ENCODE data around the gene STRA8. TPM values are rescaled to one million over a fixed set of nuclear protein-coding genes. Genes with fewer than 3 reads are reported as not detected.
A peak's percentile ranks its signal among the peaks of the same experiment; 100 is the strongest.

The STRA8 gene
- total and polyA plus RNA-seq, 7 experiments from 2014 or later = not detected

- Mint-ChIP-seq H3K4me1 (peaks cover 0 to 7% (median 0%) of the 10 kb centered on the region in 7 donors), H3K9me3 (no peaks in the 10 kb centered on the region), H3K27ac (peak overlapping the region in 1 of 9 donors; percentile 15), H3K4me3 (no peak overlapping the region), H3K27me3 (no peaks in the 10 kb centered on the region), H3K36me3 (peaks cover 11 to 85% (median 45%) of the 10 kb centered on the region in 5 donors)
- Histone ChIP-seq H3K27me3 (ENCODE audit: control insufficient read depth in 2 of 2, insufficient read depth in 2 of 2, low read length in 2 of 2) (no peaks in the 10 kb centered on the region), H3K4me3 (ENCODE audit: low read length) (no peak overlapping the region), H3K9me3 (ENCODE audit: control insufficient read depth in 2 of 3, low read length in 3 of 3) (no peaks in the 10 kb centered on the region), H3K4me1 (ENCODE audit: control insufficient read depth in 2 of 2, insufficient read depth in 2 of 2, low read length in 2 of 2) (no peaks in the 10 kb centered on the region), H3K36me3 (ENCODE audit: control insufficient read depth in 2 of 3, insufficient read depth in 3 of 3, low read length in 3 of 3) (peaks cover 0 to 98% (median 20%) of the 10 kb centered on the region in 3 experiments), H3K27ac (ENCODE audit: low read depth, low read length) (no peak overlapping the region)
- CTCF ChIA-PET = no interaction called here
- ATAC-seq (no peak), DNase-seq (no peak)
- intact Hi-C loops (cut with micrococcal nuclease) = no loop called here
- POLR2A ChIA-PET = no interaction called here
These were observed 38.5 kb upstream of the STRA8 start for GRCh38 chr7:135195156-135195555.

GRCh38 chr7:135195968-135196629 lies 37.5 kb upstream of the STRA8 start:
- H3K9me3 Mint-ChIP-seq = no peaks in the 10 kb centered on the region
- DNase-seq (no peak), ATAC-seq (peak; percentile 16)
- H3K27me3 Mint-ChIP-seq = no peaks in the 10 kb centered on the region
- H3K27ac Mint-ChIP-seq = peak overlapping the region in 1 of 9 donors; percentile 67
- Histone ChIP-seq H3K4me3 (ENCODE audit: low read length) (no peak overlapping the region), H3K27ac (ENCODE audit: low read depth, low read length) (no peak overlapping the region), H3K9me3 (ENCODE audit: control insufficient read depth in 2 of 3, low read length in 3 of 3) (no peaks in the 10 kb centered on the region), H3K4me1 (ENCODE audit: control insufficient read depth in 2 of 2, insufficient read depth in 2 of 2, low read length in 2 of 2) (no peaks in the 10 kb centered on the region), H3K27me3 (ENCODE audit: control insufficient read depth in 2 of 2, insufficient read depth in 2 of 2, low read length in 2 of 2) (no peaks in the 10 kb centered on the region), H3K36me3 (ENCODE audit: control insufficient read depth in 2 of 3, insufficient read depth in 3 of 3, low read length in 3 of 3) (peaks cover 0 to 99% (median 20%) of the 10 kb centered on the region in 3 experiments)
- H3K4me1 Mint-ChIP-seq = peaks cover 0 to 7% (median 2%) of the 10 kb centered on the region in 7 donors
- no peak overlapping the region for H3K4me3 Mint-ChIP-seq
- intact Hi-C loops (cut with micrococcal nuclease) = no loop called here
- H3K36me3 Mint-ChIP-seq = peaks cover 9 to 86% (median 42%) of the 10 kb centered on the region in 5 donors
- POLR2A ChIA-PET = no interaction called here
- CTCF ChIA-PET = no interaction called here

- Mint-ChIP-seq H3K9me3 (no peaks in the 10 kb centered on the region), H3K36me3 (peaks cover 7 to 86% (median 43%) of the 10 kb centered on the region in 5 donors), H3K4me3 (no peak overlapping the region), H3K27me3 (no peaks in the 10 kb centered on the region), H3K4me1 (peaks cover 0 to 17% (median 10%) of the 10 kb centered on the region in 7 donors), H3K27ac (no peak overlapping the region)
- Histone ChIP-seq H3K27ac (ENCODE audit: low read depth, low read length) (no peak overlapping the region), H3K27me3 (ENCODE audit: control insufficient read depth in 2 of 2, insufficient read depth in 2 of 2, low read length in 2 of 2) (no peaks in the 10 kb centered on the region), H3K9me3 (ENCODE audit: control insufficient read depth in 2 of 3, low read length in 3 of 3) (no peaks in the 10 kb centered on the region), H3K4me1 (ENCODE audit: control insufficient read depth in 2 of 2, insufficient read depth in 2 of 2, low read length in 2 of 2) (no peaks in the 10 kb centered on the region), H3K36me3 (ENCODE audit: control insufficient read depth in 2 of 3, insufficient read depth in 3 of 3, low read length in 3 of 3) (peaks cover 0 to 99% (median 20%) of the 10 kb centered on the region in 3 experiments), H3K4me3 (ENCODE audit: low read length) (no peak overlapping the region)
- ATAC-seq (no peak), DNase-seq (no peak)
- intact Hi-C loops (cut with micrococcal nuclease) = no loop called here
- ChIA-PET CTCF (no interaction called here), POLR2A (interaction anchor here (1.2 kb wide), 1 partner anchor 15 kb away, joined by 3 read pairs; no protein-coding TSS in a partner anchor)
These were observed 36.3 kb upstream of the STRA8 start for GRCh38 chr7:135197343-135197742.

- no peaks in the 10 kb centered on the region for H3K27me3 Mint-ChIP-seq
- ChIA-PET POLR2A (interaction anchor here (1.1 to 1.2 kb wide), 2 partner anchors 13 to 16 kb away, joined by 3 read pairs; partner anchors contain the start of gene WDR91), CTCF (no interaction called here)
- Histone ChIP-seq H3K9me3 (ENCODE audit: control insufficient read depth in 2 of 3, low read length in 3 of 3) (no peaks in the 10 kb centered on the region), H3K27ac (ENCODE audit: low read depth, low read length) (no peak overlapping the region), H3K27me3 (ENCODE audit: control insufficient read depth in 2 of 2, insufficient read depth in 2 of 2, low read length in 2 of 2) (no peaks in the 10 kb centered on the region), H3K4me3 (ENCODE audit: low read length) (no peak overlapping the region), H3K36me3 (ENCODE audit: control insufficient read depth in 2 of 3, insufficient read depth in 3 of 3, low read length in 3 of 3) (peaks cover 0 to 93% (median 20%) of the 10 kb centered on the region in 3 experiments), H3K4me1 (ENCODE audit: control insufficient read depth in 2 of 2, insufficient read depth in 2 of 2, low read length in 2 of 2) (no peaks in the 10 kb centered on the region)
- no peak for DNase-seq
- peaks cover 0 to 21% (median 12%) of the 10 kb centered on the region in 7 donors for H3K4me1 Mint-ChIP-seq
- no peak for ATAC-seq
- intact Hi-C loops (cut with micrococcal nuclease) = no loop called here
- peaks cover 9 to 83% (median 39%) of the 10 kb centered on the region in 5 donors for H3K36me3 Mint-ChIP-seq
- H3K9me3 Mint-ChIP-seq = no peaks in the 10 kb centered on the region
- H3K4me3 Mint-ChIP-seq = no peak overlapping the region
- H3K27ac Mint-ChIP-seq = no peak overlapping the region
These were observed 35.6 kb upstream of the STRA8 start for GRCh38 chr7:135197906-135198655.

GRCh38 chr7:135199439-135199838 lies 34.2 kb upstream of the STRA8 start:
- H3K27me3 ChIP-seq (ENCODE audit: control insufficient read depth in 2 of 2, insufficient read depth in 2 of 2, low read length in 2 of 2) = no peaks in the 10 kb centered on the region
- CTCF ChIA-PET = no interaction called here
- POLR2A ChIA-PET = interaction anchor here (1.1 kb wide), 1 partner anchor 12 kb away, joined by 3 read pairs; the partner anchor contains the start of gene WDR91
- Mint-ChIP-seq H3K9me3 (no peaks in the 10 kb centered on the region), H3K4me3 (no peak overlapping the region), H3K36me3 (peaks cover 7 to 81% (median 35%) of the 10 kb centered on the region in 5 donors), H3K4me1 (peaks cover 6 to 34% (median 23%) of the 10 kb centered on the region in 7 donors), H3K27ac (no peak overlapping the region), H3K27me3 (no peaks in the 10 kb centered on the region)
- ATAC-seq = no peak
- H3K9me3 ChIP-seq (ENCODE audit: control insufficient read depth in 2 of 3, low read length in 3 of 3) = no peaks in the 10 kb centered on the region
- H3K27ac ChIP-seq (ENCODE audit: low read depth, low read length) = no peak overlapping the region
- no peaks in the 10 kb centered on the region for H3K4me1 ChIP-seq (ENCODE audit: control insufficient read depth in 2 of 2, insufficient read depth in 2 of 2, low read length in 2 of 2)
- no peak for DNase-seq
- peaks cover 4 to 87% (median 25%) of the 10 kb centered on the region in 3 experiments for H3K36me3 ChIP-seq (ENCODE audit: control insufficient read depth in 2 of 3, insufficient read depth in 3 of 3, low read length in 3 of 3)
- intact Hi-C loops (cut with micrococcal nuclease) = no loop called here
- no peak overlapping the region for H3K4me3 ChIP-seq (ENCODE audit: low read length)

- Mint-ChIP-seq H3K27ac (no peak overlapping the region), H3K36me3 (peaks cover 0 to 77% (median 40%) of the 10 kb centered on the region in 5 donors), H3K4me3 (no peak overlapping the region), H3K9me3 (no peaks in the 10 kb centered on the region), H3K4me1 (peaks cover 6 to 41% (median 23%) of the 10 kb centered on the region in 7 donors), H3K27me3 (no peaks in the 10 kb centered on the region)
- Histone ChIP-seq H3K9me3 (ENCODE audit: control insufficient read depth in 2 of 3, low read length in 3 of 3) (no peaks in the 10 kb centered on the region), H3K27ac (ENCODE audit: low read depth, low read length) (no peak overlapping the region), H3K27me3 (ENCODE audit: control insufficient read depth in 2 of 2, insufficient read depth in 2 of 2, low read length in 2 of 2) (no peaks in the 10 kb centered on the region), H3K4me1 (ENCODE audit: control insufficient read depth in 2 of 2, insufficient read depth in 2 of 2, low read length in 2 of 2) (no peaks in the 10 kb centered on the region), H3K36me3 (ENCODE audit: control insufficient read depth in 2 of 3, insufficient read depth in 3 of 3, low read length in 3 of 3) (peaks cover 4 to 84% (median 21%) of the 10 kb centered on the region in 3 experiments), H3K4me3 (ENCODE audit: low read length) (no peak overlapping the region)
- DNase-seq (no peak), ATAC-seq (no peak)
- POLR2A ChIA-PET = no interaction called here
- intact Hi-C loops (cut with micrococcal nuclease) = no loop called here
- CTCF ChIA-PET = interaction anchor here (0.7 kb wide), 1 partner anchor 755 kb away, joined by 3 read pairs; no protein-coding TSS in a partner anchor
These were observed 32.8 kb upstream of the STRA8 start for GRCh38 chr7:135200821-135201331.

All from naive thymus-derived CD4-positive, alpha-beta T cell (primary cell).